ENCODE results near the gene TOR1AIP1.
A peak's percentile ranks its signal among the peaks of the same experiment; 100 is the strongest.
"Not testable (repeated sequence)": the region's sequence is repeated elsewhere in the genome, so short reads cannot be mapped to it uniquely, and the experiment has no call there.

Gene TOR1AIP1

DNA sequence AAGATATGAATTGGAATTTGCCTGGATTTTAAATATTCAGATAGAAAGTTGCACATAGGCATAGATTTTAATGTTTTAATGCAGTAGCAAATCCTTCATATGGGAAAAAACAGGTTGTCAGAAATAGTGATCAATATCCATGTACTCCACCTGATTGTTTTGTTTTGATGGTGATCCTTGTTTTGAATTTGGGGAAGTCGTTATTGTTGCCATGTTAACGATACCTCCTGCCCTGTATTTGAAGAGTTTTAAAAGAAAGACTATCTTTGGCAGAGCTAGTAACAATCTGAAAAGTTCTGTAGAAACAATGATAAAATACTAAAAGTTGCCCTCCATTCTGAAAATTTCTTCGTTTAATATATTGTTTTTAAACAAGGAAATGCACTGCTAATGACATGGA lies 73.6 kb downstream of the TOR1AIP1 start:
- no peaks in the 10 kb centered on the region for H3K36me3 ChIP-seq (ENCODE audit: insufficient read depth, insufficient read length, low read length)
- H3K9ac ChIP-seq (ENCODE audit: insufficient read length, low read depth), result peak overlapping the region; percentile 98
- H3K27me3 ChIP-seq (ENCODE audit: insufficient read depth, insufficient read length), result no peaks in the 10 kb centered on the region
- DNase-seq (ENCODE audit: low read depth, low spot score), result no peak
- TF ChIP-seq YY1 (IDR thresholded peaks at IDR 0.05; ENCODE audit: insufficient read depth, insufficient read length), result no peak
- no peak for TF ChIP-seq ZNF274 (IDR thresholded peaks at IDR 0.05; ENCODE audit: low read depth, low read length)
- TF ChIP-seq SUZ12 (IDR thresholded peaks at IDR 0.05; ENCODE audit: extremely low read depth, insufficient read depth, insufficient read length), result no peak
- H3K4me1 ChIP-seq (ENCODE audit: insufficient read depth, insufficient read length), result no peaks in the 10 kb centered on the region
- H3K4me3 ChIP-seq (ENCODE audit: insufficient read length, low read depth), result peak overlapping the region; percentile 97
- no peaks in the 10 kb centered on the region for H3K9me3 ChIP-seq (ENCODE audit: insufficient read depth, low read length)

DNA sequence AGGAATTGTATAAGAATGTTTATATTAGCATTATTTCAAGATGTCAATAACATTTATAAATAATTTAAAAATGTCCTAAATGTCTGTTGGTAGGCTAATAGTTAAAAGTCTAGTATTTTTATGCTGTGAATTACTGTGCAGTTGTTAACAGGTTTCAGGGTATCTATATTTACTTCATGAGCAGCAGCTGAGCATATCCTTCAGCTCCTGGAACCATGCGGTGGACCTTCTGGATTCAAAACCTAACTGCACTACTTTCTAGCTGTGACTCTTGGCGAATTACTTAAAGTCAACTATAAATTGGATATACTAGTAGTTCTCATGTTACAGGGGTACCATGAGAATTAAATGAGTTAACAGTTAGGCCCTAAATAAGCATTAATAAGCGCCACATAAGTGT lies 76.3 kb downstream of the TOR1AIP1 start:
- H3K4me3 ChIP-seq (ENCODE audit: insufficient read length, low read depth), result no peak overlapping the region
- no peak for TF ChIP-seq YY1 (IDR thresholded peaks at IDR 0.05; ENCODE audit: insufficient read depth, insufficient read length)
- TF ChIP-seq SUZ12 (IDR thresholded peaks at IDR 0.05; ENCODE audit: extremely low read depth, insufficient read depth, insufficient read length), result no peak
- TF ChIP-seq ZNF274 (IDR thresholded peaks at IDR 0.05; ENCODE audit: low read depth, low read length), result no peak

DNA sequence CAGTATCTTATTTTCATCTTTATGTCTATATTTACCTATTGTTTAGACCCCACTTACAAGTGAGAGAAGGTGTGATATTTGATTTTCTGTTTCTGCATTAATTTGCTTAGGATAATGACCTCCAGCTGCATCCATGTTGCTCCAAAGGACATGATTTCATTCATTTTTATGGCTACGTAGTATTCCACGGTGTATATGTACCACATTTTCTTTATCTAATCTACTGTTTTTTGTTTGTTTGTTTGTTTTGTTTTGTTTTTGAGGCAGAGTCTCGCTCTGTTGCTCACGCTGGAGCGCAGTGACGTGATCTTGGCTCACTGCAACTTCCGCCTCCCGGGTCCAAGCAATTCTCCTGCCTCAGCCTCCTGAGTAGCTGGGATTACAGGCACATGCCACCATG lies 80.1 kb downstream of the TOR1AIP1 start:
- not testable (repeated sequence) for H3K4me1 ChIP-seq (ENCODE audit: insufficient read depth, insufficient read length); H3K9ac ChIP-seq (ENCODE audit: insufficient read length, low read depth); H3K36me3 ChIP-seq (ENCODE audit: insufficient read depth, insufficient read length, low read length); H3K4me3 ChIP-seq (ENCODE audit: insufficient read length, low read depth); DNase-seq (ENCODE audit: low read depth, low spot score); H3K27me3 ChIP-seq (ENCODE audit: insufficient read depth, insufficient read length)
- peaks cover 11% of the 10 kb centered on the region for H3K9me3 ChIP-seq (ENCODE audit: insufficient read depth, low read length)

More for the DNA sequence above, 76.3 kb downstream of the TOR1AIP1 start:
- Histone ChIP-seq H3K9me3 (ENCODE audit: insufficient read depth, low read length) (no peaks in the 10 kb centered on the region), H3K4me1 (ENCODE audit: insufficient read depth, insufficient read length) (no peaks in the 10 kb centered on the region), H3K9ac (ENCODE audit: insufficient read length, low read depth) (no peak overlapping the region), H3K27me3 (ENCODE audit: insufficient read depth, insufficient read length) (no peaks in the 10 kb centered on the region), H3K36me3 (ENCODE audit: insufficient read depth, insufficient read length, low read length) (peaks cover 2% of the 10 kb centered on the region)
- no peak for DNase-seq (ENCODE audit: low read depth, low spot score)

DNA sequence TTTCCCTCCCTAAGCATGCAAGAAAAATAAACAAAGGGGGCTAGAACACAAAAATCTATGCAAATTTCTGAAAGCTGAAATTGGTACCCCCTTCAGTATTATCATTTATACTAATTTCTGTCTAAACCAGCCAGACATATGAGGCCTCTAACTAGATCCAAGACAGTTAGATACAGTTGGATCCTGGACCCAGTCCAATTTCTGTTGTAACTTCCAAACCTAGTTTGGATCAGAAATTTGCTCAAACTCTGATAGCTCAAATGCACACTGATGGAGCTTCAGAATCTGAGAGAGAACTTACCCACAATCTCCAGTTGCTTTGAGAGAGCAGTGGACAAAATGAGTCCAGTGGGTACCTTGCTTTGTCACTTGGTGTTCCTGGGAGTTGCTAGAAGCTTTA lies 84.5 kb downstream of the TOR1AIP1 start:
- Histone ChIP-seq H3K4me3 (ENCODE audit: insufficient read length, low read depth) (no peak overlapping the region), H3K36me3 (ENCODE audit: insufficient read depth, insufficient read length, low read length) (peaks cover 12% of the 10 kb centered on the region), H3K9me3 (ENCODE audit: insufficient read depth, low read length) (peaks cover 11% of the 10 kb centered on the region), H3K4me1 (ENCODE audit: insufficient read depth, insufficient read length) (no peaks in the 10 kb centered on the region), H3K9ac (ENCODE audit: insufficient read length, low read depth) (no peak overlapping the region), H3K27me3 (ENCODE audit: insufficient read depth, insufficient read length) (no peaks in the 10 kb centered on the region)
- TF ChIP-seq YY1 (IDR thresholded peaks at IDR 0.05; ENCODE audit: insufficient read depth, insufficient read length) (no peak), ZNF274 (IDR thresholded peaks at IDR 0.05; ENCODE audit: low read depth, low read length) (no peak), SUZ12 (IDR thresholded peaks at IDR 0.05; ENCODE audit: extremely low read depth, insufficient read depth, insufficient read length) (no peak)
- no peak for DNase-seq (ENCODE audit: low read depth, low spot score)

DNA sequence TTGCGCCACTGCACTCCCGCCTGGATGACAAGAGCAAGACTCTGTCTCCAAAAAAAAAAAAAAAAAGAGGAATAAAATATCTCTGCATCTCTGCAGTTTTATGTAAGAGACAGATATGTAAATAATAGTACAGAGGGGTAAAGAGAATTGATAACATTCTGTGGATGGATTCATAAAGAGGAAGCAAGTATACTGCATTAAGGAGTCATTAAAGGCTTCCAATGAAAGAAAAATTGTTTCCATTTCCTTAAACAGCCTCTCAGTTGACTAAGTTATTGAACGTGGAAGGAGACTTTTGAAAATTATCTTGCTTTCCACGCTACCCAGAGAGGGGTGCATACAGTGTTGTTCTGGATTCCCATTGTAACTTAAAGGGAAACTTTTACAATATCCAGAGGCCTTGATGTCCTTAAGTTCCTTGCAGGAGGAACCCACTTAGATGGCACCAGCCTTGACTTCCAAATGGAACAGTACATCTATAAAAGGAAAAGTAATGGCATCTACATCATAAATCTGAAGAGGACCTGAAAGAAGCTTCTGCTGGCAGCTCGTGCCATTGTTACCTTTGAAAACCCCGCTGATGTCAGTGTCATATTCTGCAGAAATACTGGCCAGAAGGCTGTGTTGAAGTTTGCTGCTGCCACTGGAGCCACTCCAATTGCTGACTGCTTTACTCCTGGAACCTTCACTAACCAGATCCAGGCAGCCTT lies 86.4 kb downstream of the TOR1AIP1 start:
- Histone ChIP-seq H3K9me3 (ENCODE audit: insufficient read depth, low read length) (peaks cover 11% of the 10 kb centered on the region), H3K4me1 (ENCODE audit: insufficient read depth, insufficient read length) (no peaks in the 10 kb centered on the region), H3K9ac (ENCODE audit: insufficient read length, low read depth) (no peak overlapping the region), H3K36me3 (ENCODE audit: insufficient read depth, insufficient read length, low read length) (peaks cover 9% of the 10 kb centered on the region), H3K4me3 (ENCODE audit: insufficient read length, low read depth) (no peak overlapping the region), H3K27me3 (ENCODE audit: insufficient read depth, insufficient read length) (no peaks in the 10 kb centered on the region)
- no peak for TF ChIP-seq SUZ12 (IDR thresholded peaks at IDR 0.05; ENCODE audit: extremely low read depth, insufficient read depth, insufficient read length)
- no peak for TF ChIP-seq YY1 (IDR thresholded peaks at IDR 0.05; ENCODE audit: insufficient read depth, insufficient read length)
- TF ChIP-seq ZNF274 (IDR thresholded peaks at IDR 0.05; ENCODE audit: low read depth, low read length), result no peak
- no peak for DNase-seq (ENCODE audit: low read depth, low spot score)

DNA sequence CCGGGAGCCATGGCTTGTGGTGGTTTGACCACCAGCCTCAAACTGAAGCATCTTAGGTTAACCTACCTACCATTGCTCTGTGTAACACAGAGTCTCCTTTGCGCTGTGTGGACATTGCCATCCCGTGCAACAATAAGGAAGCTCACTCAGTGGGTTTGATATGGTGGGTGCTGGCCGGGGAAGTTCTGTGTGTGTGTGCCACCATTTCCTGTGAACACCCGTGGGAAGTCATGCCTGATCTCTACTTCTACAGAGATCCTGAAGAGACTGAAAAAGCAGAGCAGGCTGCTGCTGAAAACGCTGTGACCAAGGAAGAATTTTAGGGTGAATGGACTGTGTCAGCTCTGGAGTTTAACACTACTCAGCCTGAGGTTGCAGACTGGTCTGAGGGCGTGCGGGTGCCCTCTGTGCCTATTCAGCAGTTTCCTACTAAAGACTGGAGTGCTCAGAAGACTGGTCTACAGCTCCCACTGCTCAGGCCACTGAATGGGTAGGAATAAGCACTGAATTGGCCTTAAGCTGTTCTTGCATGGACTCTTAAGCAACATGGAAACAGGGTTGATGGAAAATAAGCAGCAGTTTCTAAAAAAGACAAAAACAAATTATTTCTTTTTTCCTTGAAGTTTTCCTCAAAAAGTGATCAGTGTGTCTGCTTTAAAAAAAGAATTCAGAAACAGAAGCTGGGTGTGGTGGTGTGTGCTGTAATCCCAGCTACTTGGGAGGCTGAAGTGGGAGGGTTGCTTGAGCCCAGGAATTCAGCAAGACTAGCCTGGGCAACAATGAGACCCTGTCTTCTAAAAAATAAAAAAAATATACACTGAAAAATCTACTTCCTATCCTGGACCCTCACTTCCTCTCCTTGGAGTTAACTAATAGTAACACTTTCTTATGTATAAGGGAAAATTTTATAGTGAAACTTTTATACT lies 87.2 kb downstream of the TOR1AIP1 start:
- Histone ChIP-seq H3K9me3 (ENCODE audit: insufficient read depth, low read length) (peaks cover 11% of the 10 kb centered on the region), H3K4me3 (ENCODE audit: insufficient read length, low read depth) (no peak overlapping the region), H3K4me1 (ENCODE audit: insufficient read depth, insufficient read length) (no peaks in the 10 kb centered on the region), H3K36me3 (ENCODE audit: insufficient read depth, insufficient read length, low read length) (peaks cover 9% of the 10 kb centered on the region), H3K9ac (ENCODE audit: insufficient read length, low read depth) (no peak overlapping the region), H3K27me3 (ENCODE audit: insufficient read depth, insufficient read length) (no peaks in the 10 kb centered on the region)
- TF ChIP-seq SUZ12 (IDR thresholded peaks at IDR 0.05; ENCODE audit: extremely low read depth, insufficient read depth, insufficient read length) (no peak), ZNF274 (IDR thresholded peaks at IDR 0.05; ENCODE audit: low read depth, low read length) (no peak), YY1 (IDR thresholded peaks at IDR 0.05; ENCODE audit: insufficient read depth, insufficient read length) (no peak)
- no peak for DNase-seq (ENCODE audit: low read depth, low spot score)

All from NT2/D1 (cell line).